ENCODE results near the gene CYP21A2. TPM values are rescaled to one million over a fixed set of nuclear protein-coding genes. Genes with fewer than 3 reads are reported as not detected.

The CYP21A2 gene
- total and polyA plus RNA-seq, 7 experiments from 2014 or later, result 0.32 to 1.1 (median 0.44) TPM; not detected in 3

GRCh38 chr6:32086661-32087573, 48.7 kb downstream of the CYP21A2 start:
- DNase-seq (peak in 1 of 9 donors; percentile 56), ATAC-seq (peak; percentile 28)
- no peaks in the 10 kb centered on the region for H3K36me3 ChIP-seq (ENCODE audit: control insufficient read depth in 2 of 3, insufficient read depth in 3 of 3, low read length in 3 of 3)
- ChIA-PET POLR2A (no interaction called here), CTCF (no interaction called here)
- H3K4me3 ChIP-seq (ENCODE audit: low read length), result no peak overlapping the region
- no peaks in the 10 kb centered on the region for H3K9me3 Mint-ChIP-seq
- H3K4me1 Mint-ChIP-seq, result peaks cover 0 to 7% (median 0%) of the 10 kb centered on the region in 7 donors
- peaks cover 17 to 53% (median 18%) of the 10 kb centered on the region in 5 donors for H3K27me3 Mint-ChIP-seq
- no peak overlapping the region for H3K27ac Mint-ChIP-seq
- no peak overlapping the region for H3K27ac ChIP-seq (ENCODE audit: low read depth, low read length)
- H3K4me1 ChIP-seq (ENCODE audit: control insufficient read depth in 2 of 2, insufficient read depth in 2 of 2, low read length in 2 of 2), result no peaks in the 10 kb centered on the region
- H3K27me3 ChIP-seq (ENCODE audit: control insufficient read depth in 2 of 2, insufficient read depth in 2 of 2, low read length in 2 of 2), result peaks cover 0 to 5% of the 10 kb centered on the region in 2 donors
- H3K36me3 Mint-ChIP-seq, result peaks cover 0 to 6% (median 0%) of the 10 kb centered on the region in 5 donors
- H3K9me3 ChIP-seq (ENCODE audit: control insufficient read depth in 2 of 3, low read length in 3 of 3), result no peaks in the 10 kb centered on the region
- intact Hi-C loops (cut with micrococcal nuclease), result loop anchor here (1.0 to 2.0 kb wide), 3 partner anchors 41 to 68 kb away; partner anchors contain the start of genes PPT2 (in 2 of the 2) and ATF6B (in 1 of the 2)
- H3K4me3 Mint-ChIP-seq, result peak overlapping the region in 6 of 10 donors; percentile 16 to 59 (median 26)

GRCh38 chr6:32087574-32088486, 49.6 kb downstream of the CYP21A2 start:
- peak; percentile 88 for ATAC-seq
- ChIA-PET CTCF (interaction anchor here (1.3 kb wide), 1 partner anchor 166 kb away, joined by 3 read pairs; no protein-coding TSS in a partner anchor), POLR2A (no interaction called here)
- H3K9me3 Mint-ChIP-seq, result no peaks in the 10 kb centered on the region
- H3K36me3 Mint-ChIP-seq, result peaks cover 0 to 8% (median 0%) of the 10 kb centered on the region in 5 donors
- DNase-seq, result peak; percentile 39 to 67 (median 58)
- peaks cover 17 to 58% (median 21%) of the 10 kb centered on the region in 5 donors for H3K27me3 Mint-ChIP-seq
- peaks cover 0 to 7% (median 0%) of the 10 kb centered on the region in 7 donors for H3K4me1 Mint-ChIP-seq
- Histone ChIP-seq H3K4me1 (ENCODE audit: control insufficient read depth in 2 of 2, insufficient read depth in 2 of 2, low read length in 2 of 2) (no peaks in the 10 kb centered on the region), H3K27me3 (ENCODE audit: control insufficient read depth in 2 of 2, insufficient read depth in 2 of 2, low read length in 2 of 2) (peaks cover 0 to 5% of the 10 kb centered on the region in 2 donors), H3K4me3 (ENCODE audit: low read length) (no peak overlapping the region), H3K27ac (ENCODE audit: low read depth, low read length) (no peak overlapping the region), H3K36me3 (ENCODE audit: control insufficient read depth in 2 of 3, insufficient read depth in 3 of 3, low read length in 3 of 3) (no peaks in the 10 kb centered on the region), H3K9me3 (ENCODE audit: control insufficient read depth in 2 of 3, low read length in 3 of 3) (no peaks in the 10 kb centered on the region)
- no peak overlapping the region for H3K27ac Mint-ChIP-seq
- intact Hi-C loops (cut with micrococcal nuclease), result loop anchor here (1.0 to 2.0 kb wide), 3 partner anchors 40 to 67 kb away; partner anchors contain the start of genes PPT2 (in 2 of the 2) and ATF6B (in 1 of the 2)
- H3K4me3 Mint-ChIP-seq, result peak overlapping the region in 5 of 10 donors; percentile 21 to 54 (median 25)

- H3K4me3 ChIP-seq (ENCODE audit: low read length), result no peak overlapping the region
- peaks cover 0 to 7% (median 0%) of the 10 kb centered on the region in 7 donors for H3K4me1 Mint-ChIP-seq
- no peaks in the 10 kb centered on the region for H3K36me3 ChIP-seq (ENCODE audit: control insufficient read depth in 2 of 3, insufficient read depth in 3 of 3, low read length in 3 of 3)
- H3K4me1 ChIP-seq (ENCODE audit: control insufficient read depth in 2 of 2, insufficient read depth in 2 of 2, low read length in 2 of 2), result no peaks in the 10 kb centered on the region
- ChIA-PET POLR2A (no interaction called here), CTCF (interaction anchor here (1.3 kb wide), 1 partner anchor 166 kb away, joined by 3 read pairs; no protein-coding TSS in a partner anchor)
- H3K36me3 Mint-ChIP-seq, result peaks cover 0 to 8% (median 5%) of the 10 kb centered on the region in 5 donors
- H3K9me3 ChIP-seq (ENCODE audit: control insufficient read depth in 2 of 3, low read length in 3 of 3), result no peaks in the 10 kb centered on the region
- ATAC-seq (no peak), DNase-seq (no peak)
- intact Hi-C loops (cut with micrococcal nuclease), result no loop called here
- H3K4me3 Mint-ChIP-seq, result peak overlapping the region in 6 of 10 donors; percentile 2 to 54 (median 23)
- H3K27me3 Mint-ChIP-seq, result peaks cover 17 to 63% (median 27%) of the 10 kb centered on the region in 5 donors
- no peaks in the 10 kb centered on the region for H3K9me3 Mint-ChIP-seq
- H3K27ac ChIP-seq (ENCODE audit: low read depth, low read length), result no peak overlapping the region
- no peak overlapping the region for H3K27ac Mint-ChIP-seq
- H3K27me3 ChIP-seq (ENCODE audit: control insufficient read depth in 2 of 2, insufficient read depth in 2 of 2, low read length in 2 of 2), result peaks cover 0 to 5% of the 10 kb centered on the region in 2 donors
Observed at GRCh38 chr6:32088487-32089049, 50.4 kb downstream of the CYP21A2 start.

- H3K9me3 Mint-ChIP-seq, result no peaks in the 10 kb centered on the region
- CTCF ChIA-PET, result interaction anchor here (0.6 to 1.3 kb wide), 2 partner anchors 165 to 371 kb away, joined by 3 read pairs; no protein-coding TSS in a partner anchor
Observed at GRCh38 chr6:32089082-32089828, 51.0 kb downstream of the CYP21A2 start.

More at GRCh38 chr6:32089082-32089828, 51.0 kb downstream of the CYP21A2 start:
- no peaks in the 10 kb centered on the region for H3K9me3 ChIP-seq (ENCODE audit: control insufficient read depth in 2 of 3, low read length in 3 of 3)
- H3K27me3 Mint-ChIP-seq, result peaks cover 19 to 59% (median 30%) of the 10 kb centered on the region in 5 donors
- intact Hi-C loops (cut with micrococcal nuclease), result no loop called here
- H3K4me1 ChIP-seq (ENCODE audit: control insufficient read depth in 2 of 2, insufficient read depth in 2 of 2, low read length in 2 of 2), result no peaks in the 10 kb centered on the region
- POLR2A ChIA-PET, result interaction anchor here (0.6 kb wide), 1 partner anchor 79 kb away, joined by 3 read pairs; no protein-coding TSS in a partner anchor
- no peak overlapping the region for H3K4me3 ChIP-seq (ENCODE audit: low read length)
- H3K4me3 Mint-ChIP-seq, result peak overlapping the region in 2 of 10 donors; percentile 54 to 68
- H3K27ac ChIP-seq (ENCODE audit: low read depth, low read length), result no peak overlapping the region
- H3K36me3 Mint-ChIP-seq, result peaks cover 0 to 5% (median 4%) of the 10 kb centered on the region in 5 donors
- peaks cover 0 to 5% of the 10 kb centered on the region in 2 donors for H3K27me3 ChIP-seq (ENCODE audit: control insufficient read depth in 2 of 2, insufficient read depth in 2 of 2, low read length in 2 of 2)
- no peak overlapping the region for H3K27ac Mint-ChIP-seq
- no peaks in the 10 kb centered on the region for H3K36me3 ChIP-seq (ENCODE audit: control insufficient read depth in 2 of 3, insufficient read depth in 3 of 3, low read length in 3 of 3)
- ATAC-seq (no peak), DNase-seq (no peak)
- H3K4me1 Mint-ChIP-seq, result peaks cover 0 to 7% (median 0%) of the 10 kb centered on the region in 7 donors
